ENCODE results near the gene CFAP119.
"Not testable (repeated sequence)": the region's sequence is repeated elsewhere in the genome, so short reads cannot be mapped to it uniquely, and the experiment has no call there.

DNA sequence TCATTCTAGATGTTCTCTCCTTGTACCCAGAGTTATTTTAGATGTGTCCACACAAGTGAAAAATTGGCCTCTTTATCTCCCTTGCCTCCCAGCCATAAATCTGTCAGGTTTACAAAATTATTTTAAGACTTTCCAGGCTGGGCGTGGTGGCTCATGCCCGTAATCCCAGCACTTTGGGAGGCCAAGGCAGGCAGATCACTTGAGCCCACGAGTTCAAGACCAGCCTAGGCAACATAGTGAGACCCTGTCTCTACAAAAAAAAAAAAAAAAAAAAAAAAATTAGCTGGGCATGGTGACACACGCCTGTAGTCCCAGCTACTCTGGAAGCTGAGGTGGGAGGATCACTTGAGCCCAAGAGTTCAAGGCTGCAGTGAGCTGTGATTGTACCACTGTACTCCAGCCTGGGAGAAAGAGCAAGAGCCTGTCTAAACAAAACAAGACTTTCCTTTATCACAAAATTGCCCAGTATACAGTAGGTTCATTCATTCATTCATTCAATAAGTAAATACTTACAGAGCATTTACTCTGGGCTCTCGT lies 47.1 kb upstream of the CFAP119 start:
- not testable (repeated sequence) for TF ChIP-seq ZBTB33 (IDR thresholded peaks at IDR 0.05)
- TF ChIP-seq, protein P1, sequence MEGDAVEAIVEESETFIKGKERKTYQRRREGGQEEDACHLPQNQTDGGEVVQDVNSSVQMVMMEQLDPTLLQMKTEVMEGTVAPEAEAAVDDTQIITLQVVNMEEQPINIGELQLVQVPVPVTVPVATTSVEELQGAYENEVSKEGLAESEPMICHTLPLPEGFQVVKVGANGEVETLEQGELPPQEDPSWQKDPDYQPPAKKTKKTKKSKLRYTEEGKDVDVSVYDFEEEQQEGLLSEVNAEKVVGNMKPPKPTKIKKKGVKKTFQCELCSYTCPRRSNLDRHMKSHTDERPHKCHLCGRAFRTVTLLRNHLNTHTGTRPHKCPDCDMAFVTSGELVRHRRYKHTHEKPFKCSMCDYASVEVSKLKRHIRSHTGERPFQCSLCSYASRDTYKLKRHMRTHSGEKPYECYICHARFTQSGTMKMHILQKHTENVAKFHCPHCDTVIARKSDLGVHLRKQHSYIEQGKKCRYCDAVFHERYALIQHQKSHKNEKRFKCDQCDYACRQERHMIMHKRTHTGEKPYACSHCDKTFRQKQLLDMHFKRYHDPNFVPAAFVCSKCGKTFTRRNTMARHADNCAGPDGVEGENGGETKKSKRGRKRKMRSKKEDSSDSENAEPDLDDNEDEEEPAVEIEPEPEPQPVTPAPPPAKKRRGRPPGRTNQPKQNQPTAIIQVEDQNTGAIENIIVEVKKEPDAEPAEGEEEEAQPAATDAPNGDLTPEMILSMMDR (IDR thresholded peaks at IDR 0.05; ENCODE audit: low read depth, low read length, missing input control), result not testable (repeated sequence)
